Stimulated activated CD8-positive, alpha-beta memory T cell treated with anti-CD3 and anti-CD28 coated beads, Interleukin-12 subunit alpha, Interleukin-12 subunit beta, amount 100 ng/mL, for 4 hours (primary cell): ENCODE results near the gene RGSL1.

Source experiments
- DNase-seq: peaks from one replicate; pipeline ENCODE4 v3.0.0-alpha.2; 2020; ENCODE audit warnings: low read depth

RGSL1 gene

DNA sequence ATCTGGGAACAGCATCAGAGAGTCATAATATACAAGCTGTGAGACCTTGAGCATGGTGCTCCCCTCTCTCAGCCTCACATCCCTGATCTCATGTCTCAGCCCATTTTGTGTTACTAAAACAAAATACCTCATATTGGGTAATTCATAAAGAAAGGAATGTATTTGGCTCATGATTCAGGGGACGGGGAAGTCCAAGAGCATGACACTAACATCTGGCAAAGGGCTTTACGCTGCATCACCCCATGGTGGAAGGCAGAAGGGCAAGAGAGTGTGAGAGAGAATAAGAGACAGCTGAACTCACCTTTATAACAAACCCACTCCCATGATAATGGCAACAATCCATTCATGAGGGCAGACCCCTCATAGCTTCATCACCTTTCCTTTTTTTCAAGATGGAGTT lies 102.6 kb downstream of the RGSL1 start:
- DNase-seq = no peak

DNA sequence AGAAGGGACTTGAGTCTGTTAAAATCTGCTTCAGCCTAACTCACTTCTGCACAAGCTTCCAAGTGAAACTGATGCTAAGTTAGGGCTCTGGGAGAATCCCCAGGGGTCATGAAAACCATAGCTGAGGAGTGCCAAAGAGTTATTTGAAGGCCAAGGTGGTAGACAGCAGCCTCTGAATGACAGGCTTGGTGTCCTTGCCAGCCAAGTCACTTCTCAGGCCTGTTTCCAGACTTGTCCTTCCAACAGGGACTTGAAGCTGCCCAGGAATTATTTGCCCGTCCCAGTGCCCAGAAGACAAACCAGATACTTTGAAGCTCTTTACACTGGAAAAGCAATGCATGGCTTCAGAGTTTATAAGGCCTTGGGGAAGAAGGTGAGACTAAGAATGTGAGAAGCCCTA lies 105.5 kb downstream of the RGSL1 start:
- DNase-seq = no peak

DNA sequence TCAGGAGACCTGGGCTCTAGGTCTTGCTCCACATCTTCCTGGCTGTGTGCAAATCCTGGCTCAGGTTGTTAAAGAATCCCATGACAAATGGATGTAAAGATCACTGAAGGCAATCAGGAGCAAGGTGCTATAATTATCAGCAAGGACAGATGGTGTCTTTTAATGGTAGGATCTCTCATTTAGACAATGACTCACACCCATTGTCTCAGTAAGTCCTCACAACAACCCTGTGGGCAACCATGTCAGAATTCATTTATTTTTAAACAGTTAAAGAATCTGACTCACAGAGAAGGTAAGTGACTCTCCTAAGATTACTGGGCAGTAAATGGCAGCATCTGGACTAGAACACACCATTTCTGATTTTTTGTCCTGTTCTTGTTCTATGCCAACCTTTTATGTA lies 106.3 kb downstream of the RGSL1 start:
- no peak for DNase-seq

DNA sequence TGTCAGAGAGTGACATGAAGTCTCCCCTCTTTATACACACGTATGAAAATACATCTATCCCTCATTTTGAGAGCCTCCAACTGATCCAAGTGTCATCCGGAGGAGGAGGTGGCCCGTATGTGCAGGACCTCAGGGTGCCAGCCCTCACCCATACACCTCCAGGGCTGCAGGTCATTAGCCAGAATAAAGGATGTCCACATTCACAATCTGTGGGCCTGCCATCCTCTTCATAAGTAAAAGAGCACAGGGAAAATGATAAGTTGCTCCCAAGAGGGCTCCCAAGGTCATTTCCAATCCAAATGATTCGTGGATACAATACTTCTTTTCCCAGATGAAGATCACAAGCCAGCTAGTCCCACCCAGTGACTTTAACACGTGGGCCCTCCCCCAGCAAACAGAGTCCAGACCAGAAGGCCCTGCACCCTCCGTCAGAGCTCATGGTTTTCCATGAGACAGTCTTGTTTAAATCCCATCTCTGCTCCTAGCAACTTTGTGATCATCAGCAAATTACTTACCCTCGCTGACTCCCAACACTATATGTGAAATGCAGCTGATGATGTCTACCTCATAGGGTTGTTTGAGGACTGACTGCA lies 110.5 kb downstream of the RGSL1 start:
- no peak for DNase-seq

DNA sequence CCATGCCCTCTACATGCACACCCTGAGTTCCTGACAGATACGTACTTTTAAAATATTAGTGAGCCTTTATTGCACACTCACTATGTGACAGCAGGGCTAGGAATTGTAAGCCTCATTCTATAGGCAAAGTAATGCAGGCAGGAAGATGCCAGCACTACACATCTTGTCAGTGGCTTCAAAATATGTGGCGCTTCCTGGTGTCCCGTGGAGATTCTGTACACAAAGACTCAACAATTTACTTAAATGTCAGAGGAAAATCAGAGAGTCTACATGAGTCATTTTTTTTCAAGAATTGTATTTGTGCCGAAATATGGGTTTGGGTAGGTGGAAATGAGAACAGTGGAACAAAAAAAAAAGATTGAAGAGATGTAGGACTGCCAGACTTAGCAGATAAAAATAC lies 111.5 kb downstream of the RGSL1 start:
- no peak for DNase-seq

DNA sequence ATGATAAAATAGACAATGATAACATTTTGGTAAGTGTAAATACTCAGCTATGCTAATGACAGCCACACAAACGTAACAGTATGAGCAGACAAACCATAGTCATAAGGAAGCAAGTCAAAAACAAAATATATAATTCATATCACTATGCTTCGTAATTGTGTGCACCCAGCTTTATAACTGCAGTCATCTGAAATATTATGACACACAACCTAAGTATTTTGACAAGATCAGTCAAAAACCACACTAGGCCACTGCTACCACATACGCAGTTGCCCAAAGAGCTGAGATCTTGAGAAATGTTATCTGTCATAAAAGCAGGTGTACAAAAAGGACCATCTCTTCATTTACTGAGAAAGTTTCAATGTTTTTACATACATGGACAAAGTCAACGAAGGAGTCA lies 113.1 kb downstream of the RGSL1 start:
- DNase-seq = no peak

DNA sequence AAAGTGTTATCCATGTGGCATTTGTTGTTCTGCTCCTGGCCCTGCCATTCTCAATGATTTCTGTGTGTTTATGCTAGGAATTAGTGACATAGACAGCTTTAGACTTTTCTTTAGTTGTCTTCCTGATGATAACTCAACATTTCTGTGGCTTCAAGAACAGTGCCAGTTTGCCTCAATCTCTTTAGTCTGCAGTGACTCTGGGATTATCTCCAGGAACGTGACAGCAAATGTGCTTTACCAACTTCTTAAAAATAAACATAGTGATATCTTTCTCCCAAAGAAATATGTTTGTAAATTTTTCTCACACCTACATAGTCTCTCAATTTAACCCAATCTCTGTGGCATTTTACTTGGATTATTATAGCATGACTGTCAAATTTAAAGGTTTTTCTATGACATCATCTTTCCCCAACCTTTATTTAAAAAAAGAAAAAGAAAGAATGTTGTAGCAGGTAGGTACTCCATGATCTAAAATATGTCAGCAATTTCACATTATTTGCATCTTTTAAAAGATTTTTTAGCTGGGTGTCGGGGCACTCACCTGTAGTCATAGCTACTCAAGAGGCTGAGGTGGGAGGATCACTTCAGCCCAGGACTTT lies 114.6 kb downstream of the RGSL1 start:
- DNase-seq = no peak

DNA sequence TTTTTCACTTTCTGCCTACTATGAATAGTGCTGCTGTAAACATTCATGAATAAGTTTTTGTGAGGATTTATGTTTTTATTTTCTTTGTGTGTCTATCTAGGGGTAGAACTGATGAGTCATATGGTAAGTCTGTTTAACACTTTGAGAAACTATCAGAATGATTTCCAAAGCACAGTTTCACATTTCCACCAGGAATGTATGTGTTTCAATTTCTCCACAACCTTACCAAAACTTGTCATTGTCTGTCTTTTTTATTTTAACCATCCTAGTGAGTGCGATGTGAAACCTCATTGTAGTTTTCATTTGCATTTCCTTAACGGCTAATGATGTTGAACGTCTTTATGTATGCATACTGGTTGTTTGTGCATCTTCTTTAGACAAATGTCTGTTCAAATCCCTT lies 115.6 kb downstream of the RGSL1 start:
- DNase-seq = no peak

DNA sequence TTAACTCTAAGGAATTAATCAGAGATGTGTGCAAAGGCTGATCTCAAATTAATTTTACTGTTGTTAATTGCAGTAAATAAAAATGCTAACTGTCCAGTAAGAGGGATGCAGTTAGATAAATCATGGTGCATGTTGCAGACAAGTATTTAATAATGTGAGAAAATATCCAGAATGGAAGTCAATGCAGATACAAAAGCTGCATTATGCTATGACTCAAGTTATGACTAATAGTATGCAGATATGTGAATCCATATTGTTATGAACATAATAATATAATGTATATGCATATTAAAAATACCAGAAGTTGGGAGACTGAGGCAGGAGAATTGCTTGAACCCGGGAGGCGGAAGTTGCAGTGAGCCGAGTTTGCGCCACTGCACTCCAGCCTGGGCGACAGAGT lies 117.7 kb downstream of the RGSL1 start:
- no peak for DNase-seq

DNA sequence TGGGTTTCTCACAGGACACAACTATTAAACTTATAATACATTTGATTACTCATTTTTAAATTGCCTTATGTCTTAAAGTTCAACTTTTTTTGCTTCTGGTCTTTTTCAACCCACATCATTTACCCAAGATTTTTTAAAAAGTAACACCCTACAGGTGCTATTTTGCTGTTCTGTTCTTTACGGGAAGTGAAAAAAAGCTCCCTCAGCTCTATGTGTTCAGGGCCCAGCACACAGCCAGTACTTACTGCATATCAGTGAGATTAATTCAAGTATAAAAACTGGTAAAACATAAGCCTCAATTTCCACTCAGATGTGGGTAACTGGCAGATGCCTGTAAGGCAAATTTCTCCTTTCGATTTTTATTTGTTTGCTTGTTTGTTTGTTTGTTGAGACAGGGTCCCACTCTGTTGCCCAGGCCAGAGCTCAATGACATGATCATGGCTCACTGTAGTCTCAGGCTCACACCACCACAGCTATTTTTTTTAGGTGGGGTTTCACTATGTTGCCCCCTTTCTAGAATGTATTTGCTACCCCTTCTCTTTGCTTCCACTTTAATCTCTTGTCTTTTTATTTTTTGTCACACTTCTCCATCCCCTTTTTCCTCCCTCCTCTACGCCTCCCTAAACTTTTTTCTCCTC lies 118.8 kb downstream of the RGSL1 start:
- no peak for DNase-seq

DNA sequence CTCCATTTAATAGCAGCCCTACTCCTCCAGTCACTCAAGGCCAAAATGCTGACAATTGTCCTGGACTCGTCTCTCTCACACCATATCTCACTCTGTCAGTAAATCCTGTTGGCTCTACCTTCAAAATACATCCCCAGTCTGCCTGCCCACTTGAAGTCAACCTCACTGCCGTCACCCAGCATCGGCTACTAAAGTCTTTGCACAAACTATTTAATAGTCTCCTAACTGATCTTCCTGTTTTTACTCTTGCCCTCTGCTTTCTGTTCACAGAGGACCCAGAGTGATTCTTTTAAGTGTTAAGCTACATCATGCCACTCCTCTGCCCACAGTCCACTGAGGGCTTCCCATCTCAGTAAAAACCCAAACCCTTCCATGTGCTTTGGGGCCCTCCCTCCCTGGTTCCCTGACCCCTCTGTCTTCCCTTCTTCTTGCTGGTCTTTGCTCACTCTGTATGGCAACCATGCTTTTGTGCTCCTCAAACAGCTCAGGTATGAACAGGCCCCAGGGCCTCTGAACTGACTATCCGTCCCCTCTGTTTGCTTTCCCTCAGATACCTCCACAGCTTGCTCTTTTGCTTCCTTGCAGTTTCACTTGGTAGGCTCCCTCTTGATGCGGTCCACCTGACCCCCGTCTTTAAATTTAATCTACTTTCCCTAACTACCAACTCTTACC lies 120.1 kb downstream of the RGSL1 start:
- DNase-seq = no peak

DNA sequence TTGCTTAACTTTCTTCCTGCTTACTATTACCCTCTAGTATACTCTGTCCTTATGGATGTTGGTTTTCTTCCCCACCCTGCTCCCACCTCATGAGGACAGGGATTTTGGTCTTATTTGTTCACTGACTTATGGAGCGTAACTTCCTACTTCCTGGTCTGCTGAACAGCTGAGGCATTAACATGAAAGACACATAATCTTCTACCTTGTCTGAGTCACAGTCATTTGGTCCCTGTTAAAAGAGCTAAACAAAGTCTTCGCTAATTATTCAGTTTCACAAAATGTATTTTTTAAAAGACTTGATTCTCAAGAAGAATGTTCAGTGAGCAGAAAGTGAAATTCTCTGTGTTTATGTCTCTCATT lies 120.6 kb downstream of the RGSL1 start:
- no peak for DNase-seq

DNA sequence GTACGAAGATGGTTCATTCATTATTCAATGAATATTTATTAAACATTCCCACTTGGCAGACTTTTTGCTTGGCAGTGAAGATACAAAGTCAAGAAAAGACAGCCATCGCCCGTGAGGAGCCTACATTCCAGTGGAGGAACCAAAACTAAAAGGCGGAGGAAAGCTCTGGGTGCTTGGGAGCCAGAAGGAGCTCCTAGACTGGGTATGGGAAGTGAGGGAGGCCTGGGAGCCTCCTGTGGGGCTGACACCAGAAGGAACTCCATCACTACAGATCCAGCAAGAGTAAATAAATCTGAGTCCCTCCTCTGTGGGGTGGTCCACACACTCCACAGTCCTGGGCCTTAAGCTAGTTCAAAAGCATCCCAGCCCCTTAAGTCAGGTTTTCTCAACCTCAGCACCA lies 124.2 kb downstream of the RGSL1 start:
- no peak for DNase-seq

DNA sequence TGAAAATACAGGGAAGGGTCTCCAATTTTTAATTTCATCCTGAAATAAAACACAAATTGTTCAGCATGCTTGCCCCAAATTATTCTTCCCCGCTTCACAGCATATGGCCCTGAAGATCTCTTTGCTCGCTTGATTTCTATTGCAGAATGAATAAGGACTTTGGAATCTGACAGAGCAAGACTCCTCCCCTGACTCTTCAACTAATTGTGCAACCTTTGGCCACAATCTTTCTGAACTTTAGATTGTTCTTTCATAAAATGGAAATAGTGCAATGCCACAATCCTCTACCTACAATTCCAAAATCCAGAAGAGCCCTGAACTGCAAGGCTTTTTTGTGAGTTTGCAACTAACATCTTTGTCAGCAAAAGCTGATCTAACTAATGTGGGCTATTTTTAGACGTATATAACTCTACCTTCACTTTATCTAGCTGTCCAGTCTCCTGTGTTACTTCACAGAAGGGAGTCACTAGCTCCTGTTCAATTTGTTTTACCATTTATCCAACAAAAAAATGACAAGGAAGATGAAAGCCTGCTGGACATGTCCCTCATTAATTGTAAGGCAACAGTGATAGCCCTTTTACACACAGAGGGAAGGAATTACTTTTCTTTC lies 125.7 kb downstream of the RGSL1 start:
- DNase-seq = no peak

DNA sequence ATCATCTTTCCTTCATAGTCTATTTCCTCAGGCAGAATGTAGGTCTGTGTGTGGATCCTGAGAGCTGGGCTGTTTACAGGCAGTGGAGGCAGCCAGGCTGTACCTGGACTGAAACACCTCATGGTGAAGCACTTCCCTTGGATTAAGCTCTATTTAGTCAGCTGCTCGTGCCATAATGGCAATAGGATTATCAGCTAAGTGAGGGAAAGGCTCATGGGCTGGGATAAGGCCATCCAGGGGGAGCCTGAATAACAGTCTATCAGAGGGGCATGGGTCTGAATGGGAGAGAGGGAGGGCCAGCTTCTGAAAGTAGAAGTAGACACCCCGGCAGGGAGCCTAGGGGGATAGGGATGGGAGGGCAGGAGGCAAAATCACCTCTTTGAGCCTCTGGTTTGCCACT lies 130.8 kb downstream of the RGSL1 start:
- DNase-seq = no peak

DNA sequence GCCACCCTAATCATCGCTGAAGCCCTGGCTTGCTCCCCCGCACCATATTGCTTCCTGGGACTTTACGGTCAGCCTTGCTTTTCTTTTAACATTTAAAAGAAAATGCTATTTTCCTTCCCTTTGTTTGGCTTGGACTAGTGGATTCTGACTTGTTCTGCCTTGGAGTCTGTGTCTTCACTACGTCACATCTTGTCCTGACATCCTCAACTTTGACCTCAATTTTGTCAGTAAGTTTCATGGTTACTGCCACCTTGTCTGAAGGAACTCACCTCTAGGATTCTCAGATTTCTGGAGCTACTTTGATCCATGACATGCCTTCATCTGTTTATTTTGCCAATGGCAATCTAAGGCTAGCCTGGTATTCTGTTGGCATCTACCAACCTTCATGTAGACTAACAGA lies 134.8 kb downstream of the RGSL1 start:
- DNase-seq = no peak

DNA sequence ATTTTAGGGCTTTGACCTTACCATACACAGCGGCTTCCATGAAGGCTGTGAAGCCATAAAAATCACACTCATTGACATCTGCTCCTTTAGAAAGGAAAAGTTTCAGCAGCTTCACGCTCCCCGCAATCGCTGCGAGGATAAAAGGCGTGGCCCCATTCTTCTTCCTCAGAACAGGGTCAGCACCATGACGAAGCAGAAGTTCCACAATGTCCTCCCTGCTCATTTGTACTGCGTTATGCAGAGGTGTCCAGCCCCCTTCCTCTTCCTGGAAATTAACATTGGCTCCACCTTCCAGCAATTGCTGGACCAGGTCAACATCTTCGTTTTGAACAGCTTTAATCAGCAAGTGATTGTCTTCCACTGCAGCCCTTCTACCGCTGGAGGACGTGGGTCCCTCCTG lies 136.4 kb downstream of the RGSL1 start:
- DNase-seq = no peak

DNA sequence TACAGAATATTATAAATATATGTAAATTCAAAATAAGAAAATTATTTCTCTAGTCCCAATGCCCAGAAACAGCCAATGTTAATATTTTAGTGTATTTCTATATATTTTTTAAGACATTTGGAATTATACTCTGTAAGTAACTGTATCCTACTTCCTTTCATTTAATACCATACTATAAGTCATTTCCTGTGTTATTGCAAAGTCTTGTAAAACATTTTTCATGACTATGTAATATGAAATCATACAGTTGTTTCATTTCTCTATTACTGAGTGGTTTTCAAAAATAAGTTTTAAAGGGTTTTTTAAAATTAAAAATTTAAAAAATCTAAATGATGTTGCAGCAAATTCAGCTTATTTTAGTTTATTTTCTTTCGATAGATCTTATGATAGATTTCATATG lies 137.1 kb downstream of the RGSL1 start:
- no peak for DNase-seq

DNA sequence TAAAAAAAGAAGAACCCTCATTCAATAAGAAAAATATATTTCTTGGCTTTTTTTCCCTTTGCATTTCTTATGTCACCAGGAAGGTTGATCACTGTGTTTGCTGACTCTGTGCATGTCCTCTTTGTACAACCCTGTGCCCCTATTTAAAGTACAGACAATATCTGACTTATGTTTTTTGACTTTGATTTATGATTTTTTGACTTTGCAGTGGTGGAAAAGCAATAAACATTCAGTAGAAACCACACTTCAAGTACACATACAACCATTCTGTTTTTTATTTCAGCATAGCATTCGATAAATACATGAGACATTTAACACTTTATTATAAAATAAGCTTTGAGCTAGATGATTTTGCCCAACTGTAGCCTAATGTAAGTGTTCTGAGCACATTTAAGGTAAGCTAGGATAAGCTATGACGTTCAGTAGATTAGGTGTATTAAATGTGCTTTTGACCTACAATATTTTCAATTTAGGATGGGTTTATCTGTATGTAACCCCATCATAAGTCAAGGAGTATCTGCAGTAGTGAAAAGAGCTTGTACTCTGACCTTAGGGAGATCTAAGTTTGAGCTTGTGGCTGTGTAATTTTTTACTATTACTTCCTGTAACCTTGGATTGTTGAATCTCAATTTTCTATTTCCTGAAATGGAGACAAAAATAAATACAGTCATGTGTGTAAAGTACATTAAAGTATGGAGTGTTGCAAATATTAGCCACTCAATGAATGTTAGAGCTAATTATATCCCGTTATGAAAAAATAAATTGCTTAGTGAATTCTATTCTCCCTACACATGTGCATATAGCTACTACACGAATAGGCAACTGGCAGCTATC lies 137.9 kb downstream of the RGSL1 start:
- no peak for DNase-seq

DNA sequence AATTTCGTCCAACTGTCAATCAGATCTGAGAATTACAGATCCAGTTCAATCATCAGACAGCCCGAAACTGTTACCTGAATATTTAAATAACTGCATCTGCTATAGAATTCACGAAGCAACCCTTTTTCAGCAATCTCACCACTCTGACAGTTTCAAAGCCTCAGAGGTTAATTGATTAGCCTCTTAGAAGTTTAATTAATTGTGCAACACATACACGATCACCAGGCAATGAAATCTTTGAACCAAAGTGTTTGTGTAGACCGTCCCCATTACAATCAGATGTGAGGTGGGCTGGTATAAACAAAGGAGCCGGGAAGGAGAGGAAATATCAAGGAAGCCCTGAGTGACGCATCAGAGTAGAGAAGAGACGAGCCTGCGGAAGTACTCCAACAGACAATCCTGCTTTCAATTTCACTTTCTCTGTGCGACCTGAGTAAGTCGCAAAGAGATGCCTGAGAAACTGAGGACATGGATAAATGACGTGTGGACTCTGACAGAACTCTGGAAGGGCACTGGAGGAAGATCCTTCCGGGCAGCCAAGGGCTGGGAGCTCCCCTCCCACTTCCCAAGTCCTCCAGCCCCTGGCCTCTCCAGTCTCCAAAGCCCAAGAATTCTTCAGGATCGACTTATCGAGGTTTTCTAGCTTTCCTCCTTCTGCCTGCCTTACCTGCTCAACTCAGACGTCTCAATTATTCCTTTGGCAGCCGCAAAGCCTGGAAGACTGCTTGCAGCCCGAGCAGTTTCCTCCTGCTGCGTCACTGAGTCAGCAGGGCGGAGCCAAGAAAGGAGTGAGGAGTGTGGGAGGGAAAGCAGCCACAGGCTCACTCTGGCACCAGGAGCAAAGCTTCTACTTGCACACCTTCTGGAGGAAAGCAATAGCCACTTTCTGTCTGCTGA lies 138.8 kb downstream of the RGSL1 start, which contains the start of gene RNASEL:
Gene RNASEL, minus strand, starts transcription at position 757 of the 897 bp plus-strand sequence. CDS start 2,450 bp downstream, outside the sequence.
- DNase-seq = no peak

DNA sequence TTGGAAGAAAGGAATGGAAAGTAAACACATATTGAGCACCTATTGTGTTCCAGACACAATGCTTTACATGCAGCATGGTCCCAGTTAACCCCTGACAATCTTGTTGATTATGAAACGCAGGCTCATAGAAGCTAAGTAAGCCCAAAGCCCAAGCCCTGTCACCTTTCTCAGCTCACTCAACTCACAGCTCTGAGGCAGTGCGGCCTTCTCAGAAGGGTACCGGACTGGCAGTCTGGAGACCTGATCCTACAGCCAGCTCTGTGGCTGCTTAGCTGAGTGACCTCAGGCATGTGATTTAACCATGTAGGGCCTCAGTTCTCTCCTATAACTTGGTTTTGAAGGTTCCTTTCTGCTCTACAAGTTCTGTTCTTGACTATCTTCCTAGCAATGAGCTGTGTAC lies 139.6 kb downstream of the RGSL1 start:
- no peak for DNase-seq
